CD4-positive, alpha-beta T cell treated with Interleukin-10 for 1 hour (primary cell): ENCODE measurements around the gene C19orf81.
A peak's percentile ranks its signal among the peaks of the same experiment; 100 is the strongest.

Source experiments
- DNase-seq: peaks from one replicate; pipeline ENCODE4 v3.0.0-alpha.2; 2020

C19orf81 gene

DNA sequence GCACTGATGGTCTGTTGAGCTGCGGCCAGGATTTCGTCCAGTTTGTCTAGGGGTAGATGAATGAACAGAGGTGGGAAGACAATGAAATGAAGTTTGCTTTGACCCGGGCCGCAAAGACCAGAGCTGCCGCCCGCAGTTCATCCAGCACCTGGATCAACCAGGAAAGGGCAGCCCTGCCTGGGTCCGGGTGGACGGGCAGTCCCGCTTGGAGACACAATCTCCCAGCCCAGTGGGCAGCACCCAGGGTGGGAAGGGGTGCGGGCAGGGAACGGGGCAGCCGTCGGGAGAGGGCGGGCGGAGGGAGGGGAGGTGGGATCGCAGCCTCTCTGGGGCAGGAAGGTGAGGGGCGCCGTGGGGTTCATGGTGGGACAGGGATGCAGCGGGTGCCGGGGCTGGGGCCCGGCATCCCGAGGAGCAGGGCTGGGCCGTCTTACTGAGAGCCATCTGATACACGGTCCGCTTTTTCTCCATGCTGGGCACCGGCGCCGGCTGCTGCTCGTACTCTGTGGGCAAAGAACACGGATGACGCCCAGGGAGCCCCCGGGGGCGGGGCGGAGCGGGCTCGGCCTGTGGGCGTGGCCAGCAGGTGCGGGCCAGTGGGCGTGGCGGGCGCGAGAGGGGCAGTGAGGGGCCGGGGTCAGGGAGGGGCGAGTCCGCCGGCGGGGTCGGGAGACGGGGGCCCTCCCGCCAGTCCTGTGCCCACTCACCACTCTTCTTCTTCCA is 37.2 kb downstream of the C19orf81 start:
- no peak for DNase-seq

DNA sequence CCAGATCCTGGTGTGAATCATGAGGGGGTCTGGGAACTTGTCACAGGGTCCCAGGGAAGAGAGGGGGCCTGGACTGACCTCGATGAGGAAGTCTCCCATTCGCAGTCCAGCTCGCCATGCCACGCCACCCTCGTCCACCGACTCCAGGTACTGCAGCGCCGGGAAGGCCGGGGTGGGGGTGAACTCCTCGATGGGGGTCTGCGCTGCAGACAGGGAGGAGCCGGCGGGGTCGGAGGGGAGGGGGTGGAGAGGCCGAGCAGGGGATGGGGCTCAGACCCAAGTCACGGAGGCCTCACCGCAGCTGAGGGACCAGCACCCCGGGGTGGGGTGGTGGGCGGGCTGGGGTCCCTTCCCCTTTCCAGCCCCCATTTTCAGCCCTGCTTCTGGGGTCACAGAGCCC is 39.5 kb downstream of the C19orf81 start:
- DNase-seq = no peak

DNA sequence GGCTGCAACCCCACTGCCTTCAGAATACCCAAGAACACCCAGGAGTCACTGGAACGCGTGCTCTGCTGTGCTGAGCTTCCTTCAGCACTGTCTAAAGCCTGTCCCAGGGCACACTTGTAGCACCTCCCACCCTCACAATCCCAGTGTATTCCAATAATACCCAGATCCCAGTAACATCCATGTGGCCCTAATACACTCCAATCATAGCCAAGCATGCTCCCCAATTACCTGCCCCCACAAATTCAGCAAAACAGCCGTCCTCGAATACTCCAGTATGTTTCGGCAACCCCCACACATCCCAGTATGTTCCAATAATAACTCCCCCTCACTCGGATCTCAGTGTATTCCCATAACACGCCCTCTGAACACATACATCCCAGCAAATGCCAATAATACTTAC is 41.2 kb downstream of the C19orf81 start:
- no peak for DNase-seq

DNA sequence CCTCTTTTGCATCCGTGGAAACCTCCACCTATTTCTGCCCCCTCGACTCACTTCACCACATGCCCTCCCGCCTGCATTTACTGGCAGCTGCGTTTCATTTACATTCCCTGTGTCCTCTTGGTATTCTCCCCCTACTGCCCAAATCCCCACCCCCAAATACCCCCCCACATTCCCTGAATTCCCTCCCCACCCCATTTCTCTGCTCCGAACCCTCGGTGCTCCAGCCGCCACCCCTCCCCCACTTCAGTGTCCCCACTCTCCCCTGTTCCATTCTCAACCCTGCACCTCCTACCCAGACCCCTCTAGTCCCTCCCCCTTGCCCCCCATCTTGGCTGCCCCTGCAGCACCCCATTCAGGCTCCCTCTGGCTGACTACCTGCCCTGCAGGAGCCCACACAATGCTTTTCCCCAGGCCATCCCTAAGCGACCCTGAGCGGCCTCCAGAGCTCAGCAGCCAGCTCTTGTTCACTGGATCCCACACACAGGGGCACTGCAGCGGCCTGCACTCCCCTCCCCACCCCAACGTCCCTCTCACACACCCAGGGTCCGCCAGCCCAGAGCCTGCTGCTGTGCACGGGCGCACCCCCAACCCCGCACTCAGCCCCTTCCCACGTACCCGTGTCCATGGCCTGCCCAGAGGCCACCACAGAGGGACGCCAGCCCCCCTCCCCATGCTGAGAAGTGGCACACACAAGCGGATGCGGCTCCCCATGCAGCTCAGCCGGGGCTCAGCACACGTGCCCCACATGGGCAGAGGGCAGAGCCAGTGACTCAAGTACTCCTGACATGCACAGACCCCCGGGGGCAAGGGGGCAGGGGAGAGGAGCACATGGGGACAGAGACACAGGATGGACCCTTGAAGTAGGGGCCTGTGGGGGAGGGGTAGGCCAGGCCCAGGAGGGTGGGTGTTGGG is 44.1 kb downstream of the C19orf81 start:
- no peak for DNase-seq

DNA sequence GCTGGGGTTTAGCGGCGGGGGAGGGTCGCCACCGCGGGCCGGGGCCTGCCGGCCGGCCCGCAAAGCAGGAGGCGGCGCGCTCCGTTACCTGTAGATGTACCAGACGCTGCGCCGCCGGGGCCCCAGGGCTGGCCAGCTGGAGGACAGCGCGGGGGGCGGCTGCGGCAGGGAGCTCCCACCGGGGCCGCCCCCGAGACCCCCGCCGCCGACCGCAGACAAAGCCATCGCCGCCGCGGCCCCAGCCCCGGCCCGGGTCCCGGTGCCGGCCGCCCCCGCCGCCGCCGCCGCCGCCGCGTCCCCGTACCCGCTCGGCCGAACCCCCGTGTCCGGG is 45.5 kb downstream of the C19orf81 start:
- DNase-seq = no peak

DNA sequence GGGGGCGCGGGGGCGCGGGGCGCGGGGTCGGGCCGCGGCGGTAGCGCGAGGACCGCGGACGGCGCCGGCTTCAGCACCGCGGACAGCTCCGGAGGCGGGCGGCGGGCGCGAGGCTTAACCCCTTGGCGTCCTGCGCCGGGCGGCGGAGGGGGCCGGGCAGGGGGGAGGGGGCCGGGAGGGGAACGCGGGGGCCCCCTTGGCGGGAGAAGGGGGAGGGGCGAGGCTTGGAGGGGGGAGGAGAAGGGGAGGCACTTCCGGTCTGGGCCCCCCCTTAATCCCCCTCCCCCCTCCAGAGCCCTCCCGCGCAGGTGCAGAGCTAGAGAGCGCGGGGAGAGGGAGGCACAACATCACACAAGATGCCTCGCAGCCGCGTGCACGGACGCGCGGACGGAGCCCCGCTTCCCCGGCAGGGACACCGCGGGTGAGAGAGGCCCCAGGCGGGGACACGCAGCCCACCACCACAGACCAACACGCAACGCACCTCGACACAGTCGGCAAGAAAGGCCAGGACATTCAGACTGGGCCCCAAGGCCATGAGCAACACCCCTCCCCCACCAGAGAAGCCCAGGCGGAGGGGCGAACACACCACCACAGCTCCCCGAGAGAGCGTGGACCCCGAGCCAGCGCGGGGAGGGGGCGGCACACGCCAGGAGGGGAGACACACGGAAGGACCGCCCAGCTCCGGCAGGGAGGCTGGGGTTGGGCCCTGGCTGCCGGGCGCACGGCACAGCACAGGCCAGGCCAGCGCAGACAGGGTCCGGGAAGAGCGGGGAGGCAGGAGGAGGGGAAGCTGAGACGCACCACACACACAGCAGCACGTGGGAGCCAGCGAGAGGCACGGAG is 46.2 kb downstream of the C19orf81 start:
- no peak for DNase-seq

DNA sequence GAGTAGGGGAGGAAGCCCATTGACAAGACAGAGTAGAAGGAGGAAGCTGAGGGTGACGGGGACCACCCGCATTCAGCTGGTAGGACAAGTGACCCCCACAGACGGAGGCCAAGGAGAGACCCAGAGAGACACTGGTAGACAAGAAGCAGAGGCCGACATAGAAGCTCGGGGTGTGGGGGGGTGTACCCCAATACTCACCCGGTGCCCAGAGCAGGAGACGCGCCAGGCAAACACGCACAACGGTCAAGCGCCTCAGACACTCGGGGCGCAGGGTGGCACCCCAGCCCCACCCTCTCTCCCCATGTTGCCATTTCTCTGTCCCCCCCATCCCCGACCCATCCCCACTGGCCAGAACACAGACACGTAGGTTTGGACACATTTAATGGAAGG is 46.8 kb downstream of the C19orf81 start:
- DNase-seq = no peak

DNA sequence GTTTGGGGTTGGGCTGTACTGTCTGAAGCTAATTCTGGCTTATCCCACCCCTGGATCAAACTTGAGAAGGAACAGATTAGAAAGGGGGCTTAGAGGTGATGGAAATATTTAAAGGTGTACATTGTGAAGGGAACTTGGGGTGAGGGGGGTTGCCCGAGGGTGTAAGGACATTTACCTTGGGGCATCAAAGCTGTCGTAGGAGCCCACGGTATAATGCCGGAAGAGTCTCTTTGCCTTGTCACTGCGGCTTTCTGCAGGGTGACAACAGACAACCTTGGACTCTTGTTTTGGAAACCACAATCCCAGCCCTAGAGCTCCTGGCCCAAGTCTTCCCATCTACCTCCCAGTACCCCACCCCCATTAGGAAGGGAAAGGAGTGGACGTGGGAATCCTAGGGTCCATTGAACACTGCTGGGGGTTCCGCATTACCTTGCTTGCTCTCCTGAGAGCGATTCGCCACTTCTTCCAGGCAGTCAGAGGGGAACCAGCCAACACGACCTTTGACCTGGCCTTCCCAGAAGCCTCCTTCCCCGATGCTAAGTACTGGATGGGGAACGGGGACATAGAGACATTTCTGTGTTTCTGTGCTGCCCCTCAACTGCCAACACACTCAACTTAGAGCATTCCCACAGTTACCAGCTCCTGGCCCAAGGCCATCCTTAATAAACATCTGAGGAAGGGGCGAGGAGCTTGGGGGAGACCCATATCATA is 48.3 kb downstream of the C19orf81 start:
- no peak for DNase-seq

DNA sequence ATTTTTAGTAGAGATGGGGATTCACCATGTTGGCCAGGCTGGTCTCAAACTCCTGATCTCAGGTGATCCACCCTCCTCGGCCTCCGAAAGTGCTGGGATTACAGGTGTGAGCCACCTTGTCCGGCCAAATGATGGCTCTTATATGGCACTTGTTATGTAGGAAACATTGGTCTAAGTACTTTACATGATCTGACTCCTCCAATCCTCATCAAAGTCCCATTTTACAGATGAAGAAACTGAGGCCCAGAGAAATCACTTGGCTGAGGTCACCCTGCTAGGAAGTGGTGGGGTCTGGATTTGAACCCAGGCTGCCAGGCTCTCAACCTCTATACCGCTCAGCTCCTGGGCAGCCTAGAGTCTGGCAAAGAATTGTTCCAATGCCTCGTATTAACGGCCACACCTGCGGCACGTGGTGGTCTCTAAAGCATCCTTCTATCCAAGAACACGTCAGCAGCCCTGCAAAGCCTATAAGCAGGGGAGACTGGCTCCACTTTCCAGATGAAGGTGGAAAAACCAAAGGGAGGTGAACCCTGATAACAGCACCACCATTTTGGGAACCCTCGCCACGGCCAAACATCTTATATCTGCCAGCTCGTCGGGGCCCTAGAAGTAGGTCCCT is 52.2 kb downstream of the C19orf81 start:
- DNase-seq = no peak

DNA sequence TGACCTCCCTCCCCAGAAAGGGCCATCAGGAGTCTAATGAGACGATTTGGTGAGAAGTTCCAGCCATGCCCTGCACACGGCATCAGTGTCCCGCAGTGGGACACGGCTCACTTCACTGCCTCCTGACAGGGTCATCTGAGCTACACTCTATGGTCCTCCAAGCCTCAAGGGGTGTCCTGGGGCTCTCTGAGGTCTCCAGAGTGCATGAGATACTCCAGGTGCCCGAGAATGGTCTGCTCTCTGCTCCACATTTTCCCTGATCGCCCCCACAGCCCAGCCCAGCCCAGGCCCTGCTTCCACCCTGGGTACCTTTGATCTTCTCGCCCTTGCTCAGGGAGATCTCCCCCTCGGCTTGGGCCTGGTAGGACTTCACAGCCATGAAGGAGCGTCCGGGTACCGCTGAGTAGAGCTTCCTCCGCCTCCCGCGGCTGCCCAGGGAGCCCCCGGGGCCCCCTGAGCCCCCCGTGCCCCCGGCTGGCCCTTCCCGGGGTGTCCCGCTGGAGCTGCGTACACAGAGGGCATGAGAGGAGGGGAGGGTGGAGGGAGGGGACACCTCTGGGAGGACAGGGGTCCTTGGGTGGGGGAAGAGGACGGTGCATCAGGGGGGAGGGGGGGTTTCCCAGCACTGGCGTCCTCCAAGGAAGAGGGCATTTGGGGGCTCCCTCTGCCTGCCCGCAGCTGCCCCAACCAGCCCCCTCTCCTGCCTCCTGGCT is 53.1 kb downstream of the C19orf81 start:
- no peak for DNase-seq

DNA sequence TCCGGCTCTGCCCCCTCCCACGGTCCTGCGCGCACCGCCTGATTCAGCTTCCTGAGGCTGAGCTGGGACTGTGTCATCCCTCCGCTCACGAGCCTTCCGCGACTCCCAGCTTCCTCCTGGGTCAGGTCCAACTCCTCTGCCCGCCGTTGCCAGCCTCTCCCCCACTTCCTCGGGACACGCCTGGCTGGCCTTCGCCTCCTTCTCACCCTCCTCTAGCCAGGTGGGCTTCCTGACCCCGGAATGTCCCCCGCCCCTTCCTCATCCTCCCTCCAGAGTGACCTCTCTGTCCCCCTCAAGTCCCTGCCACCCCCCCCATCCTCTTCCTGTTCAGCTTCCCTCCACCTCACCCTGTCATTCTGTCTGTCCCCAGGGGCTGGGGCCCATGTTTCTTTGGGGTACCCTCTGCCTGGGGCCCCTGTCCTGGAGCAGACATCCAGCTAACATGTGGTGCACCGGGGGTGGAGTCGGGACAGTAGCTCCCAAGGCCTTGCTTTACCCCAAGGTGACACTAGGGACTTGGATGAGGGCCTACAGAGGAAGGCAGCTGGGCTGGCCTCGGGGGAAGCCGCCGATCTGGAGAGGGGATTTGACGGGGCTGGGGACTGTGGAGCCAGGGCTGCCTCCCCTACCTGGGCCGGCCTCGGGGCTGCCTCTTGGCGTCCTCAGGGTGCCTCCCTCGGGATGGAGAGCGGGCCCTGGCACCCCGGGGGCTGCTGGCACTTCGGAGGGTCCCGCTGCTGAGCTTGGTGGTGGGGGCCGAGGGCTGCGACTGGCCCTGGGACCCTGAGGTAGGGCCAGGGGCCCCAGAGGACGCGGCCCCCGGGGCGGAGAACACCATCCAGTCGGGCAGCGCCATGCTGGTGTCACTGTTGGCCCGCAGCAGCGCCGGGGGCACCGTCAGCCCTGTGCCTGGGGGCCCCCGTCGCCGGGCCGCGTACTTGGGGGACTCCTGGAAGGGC is 53.9 kb downstream of the C19orf81 start:
- no peak for DNase-seq

DNA sequence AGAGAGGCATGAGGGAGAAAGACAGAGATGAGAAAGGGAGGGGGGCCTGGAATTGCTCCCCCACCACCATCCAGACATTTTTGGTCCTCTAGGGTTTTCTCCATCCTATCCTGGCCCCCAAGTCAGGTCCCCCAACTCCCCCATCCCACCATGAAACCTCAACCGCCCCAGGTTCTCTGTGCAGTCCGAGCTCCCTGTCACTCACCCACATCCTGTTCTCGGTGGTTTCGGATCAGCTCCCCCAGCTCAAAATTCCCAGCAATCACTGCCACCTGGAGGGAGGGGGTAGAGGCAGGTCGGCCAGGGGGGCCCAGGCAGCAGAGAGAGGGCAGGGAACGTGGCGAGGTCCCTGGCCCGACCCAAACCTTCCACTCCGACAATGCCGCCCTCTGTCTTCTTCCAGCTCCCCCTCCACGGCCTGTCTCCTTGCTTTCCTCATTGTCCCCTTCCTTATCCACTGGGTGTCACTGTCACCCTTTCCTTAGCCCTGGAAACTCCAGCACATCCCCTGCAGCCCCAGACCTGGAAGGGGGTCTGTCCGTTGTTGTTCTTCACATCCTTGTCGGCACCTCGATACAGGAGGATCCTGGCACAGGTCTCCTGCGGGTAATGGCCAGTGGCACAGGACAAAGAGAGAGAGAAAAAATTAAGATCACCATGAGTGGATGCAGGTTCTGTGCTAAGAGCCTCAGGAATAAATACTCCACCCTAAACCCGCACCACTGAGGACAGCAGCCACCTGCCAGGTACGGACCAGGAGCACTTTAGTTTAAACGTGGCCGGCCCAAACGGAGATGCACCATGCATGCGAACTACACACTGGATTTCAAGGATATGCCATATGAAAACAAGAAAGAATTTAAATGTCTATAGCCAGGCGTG is 54.9 kb downstream of the C19orf81 start:
- no peak for DNase-seq

DNA sequence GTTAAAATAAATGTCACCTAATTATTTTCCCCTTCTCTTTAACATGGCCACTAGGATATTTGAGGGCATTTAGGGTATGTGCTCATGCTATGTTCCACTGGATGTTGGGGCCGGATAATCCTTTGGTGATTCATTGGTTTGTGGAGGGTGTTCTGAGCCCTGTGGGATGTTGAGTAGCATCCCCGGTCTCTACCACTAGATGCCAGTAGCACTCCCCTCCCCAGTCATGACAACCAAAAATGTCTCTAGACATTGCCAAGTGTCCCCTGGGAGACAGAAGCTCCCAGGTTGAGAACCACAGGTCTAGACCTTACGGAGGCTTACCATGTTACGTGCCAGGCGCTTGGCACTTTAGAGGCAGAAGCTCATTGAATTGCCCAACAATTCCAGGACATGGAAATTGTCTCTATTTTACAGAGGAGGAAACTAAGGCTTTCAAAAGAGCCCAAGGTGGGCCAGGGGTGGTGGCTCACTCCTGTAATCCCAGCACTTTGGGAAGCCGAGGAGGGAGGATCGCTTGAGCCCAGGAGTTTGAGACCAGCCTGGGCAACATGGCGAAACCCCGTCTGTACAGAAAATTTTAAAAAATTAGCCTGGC is 56.3 kb downstream of the C19orf81 start:
- peak; percentile 32 for DNase-seq

DNA sequence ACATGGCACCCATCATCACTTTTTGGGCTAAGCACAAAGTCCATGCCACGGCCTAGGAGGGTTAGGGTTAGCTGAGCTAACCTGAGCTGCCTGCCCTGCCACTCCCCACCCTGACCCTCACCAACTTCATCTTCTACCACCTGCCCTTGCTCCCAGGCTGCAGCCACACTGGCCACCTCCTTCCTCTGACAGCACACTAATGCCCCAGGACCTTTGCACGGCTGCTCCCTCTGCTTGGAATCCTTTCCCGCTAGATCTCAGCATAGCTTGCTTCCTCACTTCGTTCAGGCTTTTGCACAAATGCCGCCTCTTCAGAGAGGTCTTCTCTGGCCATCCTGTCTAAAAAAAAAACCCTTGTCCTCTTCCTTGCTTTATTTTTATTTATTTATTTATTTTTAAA is 57.1 kb downstream of the C19orf81 start:
- no peak for DNase-seq

DNA sequence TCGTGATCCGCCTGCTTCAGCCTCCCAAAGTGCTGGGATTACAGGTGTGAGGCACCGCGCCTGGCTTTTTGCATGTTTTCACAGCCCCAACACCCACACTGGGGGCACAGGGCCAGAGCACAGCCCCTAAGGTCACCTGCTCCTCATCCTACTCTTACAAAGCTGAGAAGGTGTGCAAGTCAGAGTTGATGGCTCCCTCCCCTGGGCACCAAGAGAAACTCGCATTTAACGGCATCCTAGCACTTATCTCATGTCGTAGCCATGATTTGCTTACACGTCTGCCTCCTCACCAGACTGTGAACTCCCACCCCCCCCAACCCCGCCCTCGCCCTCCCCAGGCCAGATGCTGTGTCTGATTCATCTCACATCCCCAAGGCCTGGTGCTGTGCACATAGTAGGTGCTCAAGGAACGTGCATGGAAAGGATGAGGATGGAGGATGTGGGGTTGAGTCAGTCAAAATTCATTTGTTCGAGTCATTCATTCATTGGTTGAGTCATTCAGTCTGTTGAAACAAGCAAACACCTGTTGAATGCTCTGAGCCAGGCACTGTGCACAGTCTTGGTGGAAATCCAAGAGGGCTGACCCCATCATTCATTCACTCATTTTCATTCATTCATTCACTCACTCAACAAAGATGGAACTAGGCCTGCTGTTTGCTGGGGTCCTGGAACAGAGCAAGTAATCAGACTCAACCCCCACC is 59.1 kb downstream of the C19orf81 start:
- DNase-seq = no peak
